Neural cell (in vitro differentiated cells): ENCODE measurements around the gene POLK. TPM values are rescaled to one million over a fixed set of nuclear protein-coding genes. Genes with fewer than 3 reads are reported as not detected.
"Not testable (repeated sequence)": the region's sequence is repeated elsewhere in the genome, so short reads cannot be mapped to it uniquely, and the experiment has no call there.

Experiments
- H2AFZ ChIP-seq: fragments of 200-600, 300-800 bp; sonication (generic), shearing (Covaris generic); 2 replicates; pipeline ENCODE4 v1.6.0; 2014; ENCODE audit warnings: low read depth, mild to moderate bottlenecking, antibody characterized with exemption, low read length, moderate library complexity
- H3F3A ChIP-seq: fragments of 200-600 bp; shearing (Covaris generic); 2 replicates; pipeline ENCODE4 v1.6.1; 2016; ENCODE audit warnings: mild to moderate bottlenecking, moderate library complexity, mixed read lengths, antibody characterized with exemption, low read length; ENCODE audit not compliant: insufficient read depth, poor library complexity, severe bottlenecking
- H3K27ac ChIP-seq: fragments of 200-600, 300-800 bp; sonication (generic), shearing (Covaris generic); 2 replicates; pipeline ENCODE4 v1.5.1; 2014; ENCODE audit warnings: mild to moderate bottlenecking, low read length, moderate library complexity
- H3K27me3 ChIP-seq: fragments of 300-800, 200-600 bp; sonication (generic), shearing (Covaris generic); 2 replicates; pipeline ENCODE4 v1.6.0; 2014; ENCODE audit warnings: mild to moderate bottlenecking, low read depth, low read length, moderate library complexity; ENCODE audit not compliant: insufficient read depth
- H3K36me3 ChIP-seq: fragments of 300-800, 200-600 bp; sonication (generic), shearing (Covaris generic); 2 replicates; pipeline ENCODE4 v1.5.1; 2014; ENCODE audit warnings: mild to moderate bottlenecking, antibody characterized with exemption, low read length, moderate library complexity; ENCODE audit not compliant: insufficient read depth
- H3K4me2 ChIP-seq: fragments of 300-800, 200-600 bp; sonication (generic), shearing (Covaris generic); 2 replicates; pipeline ENCODE4 v1.6.0; 2014; ENCODE audit warnings: mild to moderate bottlenecking, low read length
- H3K4me3 ChIP-seq: fragments of 300-800, 200-600 bp; sonication (generic), shearing (Covaris generic); 2 replicates; pipeline ENCODE4 v1.5.1; 2014; ENCODE audit warnings: mild to moderate bottlenecking, low read length, moderate library complexity
- H3K79me2 ChIP-seq: fragments of 200-600 bp; shearing (Covaris generic); replicated peaks from 2 replicates; pipeline ENCODE4 v1.6.0; 2014; ENCODE audit warnings: mild to moderate bottlenecking, low read length, moderate library complexity; ENCODE audit not compliant: insufficient read depth
- H3K9ac ChIP-seq: fragments of 300-800, 200-600 bp; sonication (generic), shearing (Covaris generic); 2 replicates; pipeline ENCODE4 v1.6.1; 2016; ENCODE audit warnings: mild to moderate bottlenecking, low read length, mixed read lengths
- H3K9me2 ChIP-seq: fragments of 200-600 bp; shearing (Covaris generic); 2 replicates; pipeline ENCODE4 v1.6.1; 2016; ENCODE audit warnings: mild to moderate bottlenecking, low read length, mixed read lengths; ENCODE audit not compliant: insufficient read depth
- H3K9me3 ChIP-seq: fragments of 200-600, 300-800 bp; sonication (generic), shearing (Covaris generic); 2 replicates; pipeline ENCODE4 v1.6.1; 2016; ENCODE audit warnings: mild to moderate bottlenecking, mixed run types, low read length, moderate library complexity, mixed read lengths
- H4K20me1 ChIP-seq: fragments of 200-600 bp; shearing (Covaris generic); 2 replicates; pipeline ENCODE4 v1.6.1; 2016; ENCODE audit warnings: mild to moderate bottlenecking, mixed run types; ENCODE audit not compliant: insufficient read depth
- EP300 ChIP-seq: fragments of 450-650 bp; conservative IDR thresholded peaks from 2 replicates; pipeline ENCODE4 v1.6.1; 2014; ENCODE audit warnings: antibody characterized with exemption, mild to moderate bottlenecking, moderate library complexity; ENCODE audit not compliant: poor library complexity, severe bottlenecking
- EZH2 ChIP-seq: fragments of 200-600, 300-800 bp; shearing (Covaris generic), sonication (generic); IDR thresholded peaks from 2 replicates; pipeline ENCODE4 v1.6.1; 2014; ENCODE audit warnings: antibody characterized with exemption, low read length, borderline replicate concordance, mild to moderate bottlenecking; ENCODE audit not compliant: insufficient read depth, poor library complexity, severe bottlenecking
- MXI1 ChIP-seq: fragments of 450-650 bp; conservative IDR thresholded peaks from 2 replicates; pipeline ENCODE4 v1.6.1; 2014; ENCODE audit warnings: antibody characterized with exemption, mild to moderate bottlenecking; ENCODE audit not compliant: poor library complexity, severe bottlenecking
- POLR2AphosphoS5 ChIP-seq: IDR thresholded peaks from 2 replicates; pipeline ENCODE4 v1.6.1; 2012
- RAD21 ChIP-seq: fragments of 450-650 bp; conservative IDR thresholded peaks from 2 replicates; pipeline ENCODE4 v1.6.1; 2014; ENCODE audit warnings: antibody characterized with exemption, mild to moderate bottlenecking, moderate library complexity
- REST ChIP-seq: IDR thresholded peaks from 2 replicates; pipeline ENCODE4 v1.6.1; 2012; ENCODE audit warnings: borderline replicate concordance
- SMC3 ChIP-seq: fragments of 450-650 bp; conservative IDR thresholded peaks from 2 replicates; pipeline ENCODE4 v1.6.1; 2014; ENCODE audit warnings: antibody characterized with exemption, mild to moderate bottlenecking, moderate library complexity; ENCODE audit not compliant: poor library complexity
- TAF1 ChIP-seq: IDR thresholded peaks from 2 replicates; pipeline ENCODE4 v1.6.1; 2012; ENCODE audit warnings: low read depth
- polyA plus RNA-seq: library from polyadenylated mRNA; depleted of rRNA; stranded (reverse); fragments of >200 nt; gene quantifications from 2 replicates; pipeline ENCODE4 v1.2.3, GENCODE V29; 2014
- TF ChIP-seq, protein P1 (sequence below): fragments of 450-650 bp; IDR thresholded peaks from 2 replicates; pipeline ENCODE4 v1.5.1; 2014; ENCODE audit warnings: antibody characterized with exemption, mild to moderate bottlenecking, moderate library complexity; ENCODE audit not compliant: poor library complexity, severe bottlenecking

POLK gene
- polyA plus RNA-seq, 1 donor from 2014 or later: 36.4 TPM

DNA sequence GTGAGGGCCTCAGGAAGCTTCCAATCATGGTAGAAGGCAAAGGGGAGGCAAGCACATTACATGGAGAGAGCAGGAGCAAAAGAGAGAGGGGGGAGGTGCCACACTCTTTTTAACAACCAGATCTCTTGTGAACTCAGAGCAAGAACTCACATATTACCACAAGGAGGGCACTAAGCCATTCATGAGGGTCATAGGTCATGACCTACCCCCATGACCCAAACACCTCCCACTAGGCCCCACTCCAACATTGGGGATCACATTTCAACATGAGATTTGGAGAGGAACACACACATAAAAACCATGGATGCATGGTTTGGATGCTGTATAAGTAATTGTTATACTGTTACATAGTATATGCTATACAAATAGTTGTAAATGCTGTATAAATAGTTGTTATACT lies 17.5 kb downstream of the POLK start:
- Histone ChIP-seq H3K9me2 (no peaks in the 10 kb centered on the region), H2AFZ (no peak overlapping the region), H3K27ac (no peak overlapping the region), H3K9ac (no peak overlapping the region), H3K27me3 (no peaks in the 10 kb centered on the region), H3K79me2 (peaks cover 4% of the 10 kb centered on the region), H3K36me3 (no peaks in the 10 kb centered on the region), H3K4me2 (no peak overlapping the region), H3K9me3 (peaks cover 7% of the 10 kb centered on the region), H4K20me1 (no peaks in the 10 kb centered on the region), H3K4me3 (no peak overlapping the region), H3F3A (no peaks in the 10 kb centered on the region)
- TF ChIP-seq MXI1: no peak
- no peak for TF ChIP-seq SMC3

GRCh38 chr5:75532190-75532589 lies 20.5 kb downstream of the POLK start:
- Histone ChIP-seq H2AFZ (no peak overlapping the region), H3K79me2 (peaks cover 14% of the 10 kb centered on the region), H3K4me3 (no peak overlapping the region), H3K4me2 (no peak overlapping the region), H3K27ac (no peak overlapping the region), H3K9me2 (no peaks in the 10 kb centered on the region), H3K36me3 (no peaks in the 10 kb centered on the region), H3F3A (no peaks in the 10 kb centered on the region), H4K20me1 (no peaks in the 10 kb centered on the region), H3K27me3 (no peaks in the 10 kb centered on the region), H3K9ac (no peak overlapping the region), H3K9me3 (peaks cover 7% of the 10 kb centered on the region)
- no peak for TF ChIP-seq REST
- TF ChIP-seq EZH2: no peak
- no peak for TF ChIP-seq MXI1
- TF ChIP-seq SMC3: no peak
- no peak for TF ChIP-seq RAD21
- TF ChIP-seq POLR2AphosphoS5: no peak
- no peak for TF ChIP-seq EP300
- TF ChIP-seq, protein P1, sequence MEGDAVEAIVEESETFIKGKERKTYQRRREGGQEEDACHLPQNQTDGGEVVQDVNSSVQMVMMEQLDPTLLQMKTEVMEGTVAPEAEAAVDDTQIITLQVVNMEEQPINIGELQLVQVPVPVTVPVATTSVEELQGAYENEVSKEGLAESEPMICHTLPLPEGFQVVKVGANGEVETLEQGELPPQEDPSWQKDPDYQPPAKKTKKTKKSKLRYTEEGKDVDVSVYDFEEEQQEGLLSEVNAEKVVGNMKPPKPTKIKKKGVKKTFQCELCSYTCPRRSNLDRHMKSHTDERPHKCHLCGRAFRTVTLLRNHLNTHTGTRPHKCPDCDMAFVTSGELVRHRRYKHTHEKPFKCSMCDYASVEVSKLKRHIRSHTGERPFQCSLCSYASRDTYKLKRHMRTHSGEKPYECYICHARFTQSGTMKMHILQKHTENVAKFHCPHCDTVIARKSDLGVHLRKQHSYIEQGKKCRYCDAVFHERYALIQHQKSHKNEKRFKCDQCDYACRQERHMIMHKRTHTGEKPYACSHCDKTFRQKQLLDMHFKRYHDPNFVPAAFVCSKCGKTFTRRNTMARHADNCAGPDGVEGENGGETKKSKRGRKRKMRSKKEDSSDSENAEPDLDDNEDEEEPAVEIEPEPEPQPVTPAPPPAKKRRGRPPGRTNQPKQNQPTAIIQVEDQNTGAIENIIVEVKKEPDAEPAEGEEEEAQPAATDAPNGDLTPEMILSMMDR: no peak
- TF ChIP-seq TAF1: no peak

DNA sequence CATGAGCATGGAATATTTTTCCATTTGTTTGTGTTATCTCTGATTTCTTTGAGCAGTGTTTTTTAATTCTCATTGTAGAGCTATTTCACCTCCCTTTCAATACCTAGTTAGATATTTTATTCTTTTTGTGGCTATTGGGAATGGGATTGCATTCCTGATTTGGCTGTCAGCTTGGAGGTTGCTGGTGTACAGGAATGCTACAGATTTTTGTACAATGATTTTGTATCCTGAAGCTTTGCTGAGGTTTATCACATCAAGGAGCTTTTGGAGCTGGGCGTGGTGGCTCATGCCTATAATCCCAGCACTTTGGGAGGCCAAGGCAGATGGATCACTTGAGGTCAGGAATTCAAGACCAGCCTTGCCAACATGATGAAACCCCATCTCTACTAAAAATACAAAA lies 22.0 kb downstream of the POLK start:
- not testable (repeated sequence) for H3K4me2 ChIP-seq, H3K4me3 ChIP-seq, H3K9me2 ChIP-seq, H3K9ac ChIP-seq, H3K9me3 ChIP-seq, H3F3A ChIP-seq, H3K36me3 ChIP-seq, H3K27ac ChIP-seq, H4K20me1 ChIP-seq, H2AFZ ChIP-seq, H3K27me3 ChIP-seq
- H3K79me2 ChIP-seq: peaks cover 14% of the 10 kb centered on the region
